CD14-positive monocyte (primary cell): ENCODE results near the gene OR4D1. TPM values are rescaled to one million over a fixed set of nuclear protein-coding genes. Genes with fewer than 3 reads are reported as not detected.

ENCODE experiments used
- DNase-seq, 3 donors: peaks; one replicate each; pipeline ENCODE4 v3.0.0-alpha.2; 2011 to 2022
- H2AFZ ChIP-seq: 2 replicates; pipeline ENCODE4 v1.6.0; 2012; ENCODE audit warnings: mild to moderate bottlenecking, low read depth, low read length, inconsistent platforms; ENCODE audit not compliant: insufficient read depth, poor library complexity, severe bottlenecking
- H3K27ac ChIP-seq, 2 donors: 1 replicate in 1 of 2; 2 replicates in 1 of 2; pipeline ENCODE4 v1.5.1; 2012 to 2013; ENCODE audit warnings: low read length in 2 of 2, control low read depth in 1 of 2, inconsistent platforms in 1 of 2, low read depth in 1 of 2, mild to moderate bottlenecking in 1 of 2
- H3K27me3 ChIP-seq, 2 donors: one replicate each; pipeline versions ENCODE4 v1.6.0 to v1.6.1; 2011 to 2013; ENCODE audit warnings: low read length in 2 of 2; ENCODE audit not compliant: control insufficient read depth in 2 of 2, insufficient read depth in 2 of 2
- H3K36me3 ChIP-seq, 2 donors: replicated peaks in 1 of 2; 1 replicate in 1 of 2; 2 replicates in 1 of 2; pipeline versions ENCODE4 v1.5.1 to v1.6.1; 2012 to 2013; ENCODE audit warnings: low read length in 2 of 2, control low read depth in 1 of 2, inconsistent platforms in 1 of 2, mild to moderate bottlenecking in 1 of 2; ENCODE audit not compliant: insufficient read depth in 2 of 2, control insufficient read depth in 1 of 2
- H3K4me1 ChIP-seq, 2 donors: 1 replicate in 1 of 2; 2 replicates in 1 of 2; pipeline versions ENCODE4 v1.5.1 to v1.6.1; 2012 to 2013; ENCODE audit warnings: low read length in 2 of 2, control low read depth in 1 of 2, inconsistent platforms in 1 of 2, mild to moderate bottlenecking in 1 of 2, moderate library complexity in 1 of 2; ENCODE audit not compliant: insufficient read depth in 2 of 2, control insufficient read depth in 1 of 2
- H3K4me2 ChIP-seq: replicated peaks from 2 replicates; pipeline ENCODE3; 2012; ENCODE audit warnings: low read length, moderate library complexity, mild to moderate bottlenecking; ENCODE audit not compliant: poor library complexity, severe bottlenecking; ENCODE audit errors: extremely low read depth
- H3K4me3 ChIP-seq, 3 experiments: fragments of 200-600 bp in 1 of 3; sonication (generic) in 1 of 3; replicated peaks in 1 of 3; 1 replicate in 2 of 3; 2 replicates in 1 of 3; pipeline ENCODE4 v1.5.1; 2011 to 2013; ENCODE audit warnings: low read length in 3 of 3, mild to moderate bottlenecking in 3 of 3, control low read depth in 2 of 3, low read depth in 2 of 3, inconsistent platforms in 1 of 3, moderate library complexity in 1 of 3
- H3K79me2 ChIP-seq: 2 replicates; pipeline ENCODE4 v1.6.0; 2012; ENCODE audit warnings: mild to moderate bottlenecking, control low read depth, inconsistent platforms, low read length, moderate library complexity; ENCODE audit not compliant: insufficient read depth
- H3K9ac ChIP-seq: 2 replicates; pipeline ENCODE4 v1.6.0; 2017; ENCODE audit warnings: low read length, mild to moderate bottlenecking; ENCODE audit not compliant: insufficient read depth, poor library complexity, severe bottlenecking
- H3K9me3 ChIP-seq, 2 donors: replicated peaks in 1 of 2; 1 replicate in 1 of 2; 2 replicates in 1 of 2; pipeline versions ENCODE4 v1.5.1 to v1.6.1; 2012 to 2013; ENCODE audit warnings: low read length in 2 of 2, control low read depth in 1 of 2; ENCODE audit not compliant: control insufficient read depth in 1 of 2, insufficient read depth in 1 of 2
- H4K20me1 ChIP-seq: 2 replicates; pipeline ENCODE4 v1.6.0; 2012; ENCODE audit warnings: mild to moderate bottlenecking, low read length, control low read depth, moderate library complexity; ENCODE audit not compliant: insufficient read depth
- H3K27ac Mint-ChIP-seq, 7 donors: one replicate each; pipeline ENCODE4 v1.8.0; 2020; ENCODE audit warnings: mild to moderate bottlenecking in 7 of 7, mixed read lengths in 7 of 7, moderate library complexity in 6 of 7, inconsistent platforms in 2 of 7
- H3K27me3 Mint-ChIP-seq, 3 donors: one replicate each; pipeline ENCODE4 v1.8.0; 2021 to 2022; ENCODE audit warnings: low read depth in 3 of 3, mild to moderate bottlenecking in 3 of 3, mixed read lengths in 3 of 3, moderate library complexity in 3 of 3, inconsistent platforms in 1 of 3
- H3K36me3 Mint-ChIP-seq, 2 donors: one replicate each; pipeline ENCODE4 v1.8.0; 2020; ENCODE audit warnings: mixed read lengths in 2 of 2, inconsistent platforms in 1 of 2, mild to moderate bottlenecking in 1 of 2
- H3K4me1 Mint-ChIP-seq: one replicate; pipeline ENCODE4 v1.8.0; 2020; ENCODE audit warnings: mild to moderate bottlenecking, mixed read lengths
- H3K4me3 Mint-ChIP-seq, 2 donors: one replicate each; pipeline ENCODE4 v1.8.0; 2020; ENCODE audit warnings: mild to moderate bottlenecking in 2 of 2, mixed read lengths in 2 of 2, moderate library complexity in 1 of 2
- H3K9me3 Mint-ChIP-seq, 7 donors: one replicate each; pipeline ENCODE4 v1.8.0; 2020 to 2022; ENCODE audit warnings: mixed read lengths in 7 of 7, mild to moderate bottlenecking in 6 of 7, moderate library complexity in 6 of 7, inconsistent platforms in 2 of 7
- CTCF ChIP-seq: fragments of 200-600 bp; IDR thresholded peaks from one replicate; pipeline ENCODE4 v1.8.0; 2022; ENCODE audit warnings: antibody characterized with exemption, mild to moderate bottlenecking
- WGBS: methylation state at CpG from one replicate; pipeline ENCODE4 v1.1.5; 2013; ENCODE audit warnings: missing lambda C conversion rate; ENCODE audit not compliant: insufficient coverage; 5-methylcytosine and 5-hydroxymethylcytosine counted together
- intact Hi-C, 2 donors: fragments of 100-400 bp; cut with micrococcal nuclease; formaldehyde crosslinking; loops; one replicate each; pipeline versions ENCODE4 v1.15.0 to v1.15.1; 2023
- polyA plus RNA-seq, 3 donors: library from polyadenylated mRNA; depleted of rRNA in 1 of 3; unstranded in 2 of 3; stranded (reverse) in 1 of 3; fragments of 300-500 nt in 2 of 3; fragments of >200 nt in 1 of 3; fragmentation: Illumina TruSeq in 2 of 3; gene quantifications; 1 replicate in 2 of 3; 2 replicates in 1 of 3; pipeline ENCODE4 v1.2.3, GENCODE V29; 2012 to 2021

The OR4D1 gene
- polyA plus RNA-seq, 3 donors: 0.03 TPM; not detected in 2

GRCh38 chr17:58205936-58206335 lies 57.8 kb downstream of the OR4D1 start:
- H3K9me3 Mint-ChIP-seq: peaks cover 0 to 1% (median 0%) of the 10 kb centered on the region in 7 donors
- Histone ChIP-seq H3K4me3 (no peak overlapping the region), H3K36me3 (peaks cover 8 to 13% of the 10 kb centered on the region in 2 donors), H3K27me3 (peaks cover 0 to 3% of the 10 kb centered on the region in 2 donors), H3K79me2 (no peaks in the 10 kb centered on the region), H3K4me1 (no peaks in the 10 kb centered on the region), H3K9me3 (no peaks in the 10 kb centered on the region), H3K9ac (no peak overlapping the region), H3K4me2 (no peak overlapping the region), H3K27ac (no peak overlapping the region), H2AFZ (no peak overlapping the region), H4K20me1 (no peaks in the 10 kb centered on the region)
- no peak overlapping the region for H3K4me3 Mint-ChIP-seq
- H3K36me3 Mint-ChIP-seq: peaks cover 27 to 32% of the 10 kb centered on the region in 2 donors
- H3K27me3 Mint-ChIP-seq: peaks cover 5 to 7% (median 5%) of the 10 kb centered on the region in 3 donors
- TF ChIP-seq CTCF: no peak
- no peaks in the 10 kb centered on the region for H3K4me1 Mint-ChIP-seq
- intact Hi-C loops: no loop called here
- no peak overlapping the region for H3K27ac Mint-ChIP-seq
- no peak for DNase-seq
- 83% methylated on average over 3 of the region's 11 CpGs for WGBS

GRCh38 chr17:58207451-58207850 lies 59.3 kb downstream of the OR4D1 start:
- Histone ChIP-seq H2AFZ (no peak overlapping the region), H3K4me1 (no peaks in the 10 kb centered on the region), H3K79me2 (no peaks in the 10 kb centered on the region), H3K4me2 (no peak overlapping the region), H3K27ac (no peak overlapping the region), H3K36me3 (peaks cover 10 to 19% of the 10 kb centered on the region in 2 donors), H3K9me3 (no peaks in the 10 kb centered on the region), H3K4me3 (no peak overlapping the region), H4K20me1 (no peaks in the 10 kb centered on the region), H3K27me3 (no peaks in the 10 kb centered on the region), H3K9ac (no peak overlapping the region)
- no peak for DNase-seq
- peaks cover 35 to 36% of the 10 kb centered on the region in 2 donors for H3K36me3 Mint-ChIP-seq
- no peak for TF ChIP-seq CTCF
- H3K27ac Mint-ChIP-seq: no peak overlapping the region
- intact Hi-C loops: no loop called here
- peaks cover 0 to 1% (median 0%) of the 10 kb centered on the region in 7 donors for H3K9me3 Mint-ChIP-seq
- WGBS: 100% methylated on average over 1 of the region's 3 CpGs
- H3K27me3 Mint-ChIP-seq: peaks cover 0 to 2% (median 2%) of the 10 kb centered on the region in 3 donors
- H3K4me1 Mint-ChIP-seq: no peaks in the 10 kb centered on the region
- no peak overlapping the region for H3K4me3 Mint-ChIP-seq
